ENCODE measurements around the gene FCHSD2.

Gene FCHSD2

GRCh38 chr11:72962717-72963116 is 179.4 kb downstream of the FCHSD2 start:
- Histone ChIP-seq H3K27me3 (replicated peaks; ENCODE audit: control insufficient read depth, insufficient read depth, low read length, poor library complexity, severe bottlenecking) (no peaks in the 10 kb centered on the region), H3K4me1 (ENCODE audit: control insufficient read depth, insufficient read depth, low read length, poor library complexity, severe bottlenecking) (no peaks in the 10 kb centered on the region), H3K4me3 (ENCODE audit: insufficient read depth, low read depth, low read length, poor library complexity, severe bottlenecking) (no peak overlapping the region), H3K36me3 (ENCODE audit: control insufficient read depth, insufficient read depth, low read length) (no peaks in the 10 kb centered on the region), H3K9me3 (ENCODE audit: control insufficient read depth, low read length) (no peaks in the 10 kb centered on the region), H3K27ac (ENCODE audit: insufficient read depth, low read length, poor library complexity, severe bottlenecking) (no peak overlapping the region)
- DNase-seq = no peak

- H3K4me1 ChIP-seq (ENCODE audit: control insufficient read depth, insufficient read depth, low read length, poor library complexity, severe bottlenecking) = no peaks in the 10 kb centered on the region
- H3K27me3 ChIP-seq (replicated peaks; ENCODE audit: control insufficient read depth, insufficient read depth, low read length, poor library complexity, severe bottlenecking) = no peaks in the 10 kb centered on the region
- H3K27ac ChIP-seq (ENCODE audit: insufficient read depth, low read length, poor library complexity, severe bottlenecking) = no peak overlapping the region
- DNase-seq = no peak
- no peaks in the 10 kb centered on the region for H3K9me3 ChIP-seq (ENCODE audit: control insufficient read depth, low read length)
- H3K4me3 ChIP-seq (ENCODE audit: insufficient read depth, low read depth, low read length, poor library complexity, severe bottlenecking) = no peak overlapping the region
- H3K36me3 ChIP-seq (ENCODE audit: control insufficient read depth, insufficient read depth, low read length) = no peaks in the 10 kb centered on the region
These were observed 180.0 kb downstream of the FCHSD2 start for GRCh38 chr11:72962084-72962483.

GRCh38 chr11:72959998-72960731 is 182.0 kb downstream of the FCHSD2 start:
- Histone ChIP-seq H3K4me3 (ENCODE audit: insufficient read depth, low read depth, low read length, poor library complexity, severe bottlenecking) (no peak overlapping the region), H3K9me3 (ENCODE audit: control insufficient read depth, low read length) (no peaks in the 10 kb centered on the region), H3K4me1 (ENCODE audit: control insufficient read depth, insufficient read depth, low read length, poor library complexity, severe bottlenecking) (no peaks in the 10 kb centered on the region), H3K27me3 (replicated peaks; ENCODE audit: control insufficient read depth, insufficient read depth, low read length, poor library complexity, severe bottlenecking) (no peaks in the 10 kb centered on the region), H3K36me3 (ENCODE audit: control insufficient read depth, insufficient read depth, low read length) (no peaks in the 10 kb centered on the region), H3K27ac (ENCODE audit: insufficient read depth, low read length, poor library complexity, severe bottlenecking) (no peak overlapping the region)
- no peak for DNase-seq

- Histone ChIP-seq H3K4me3 (ENCODE audit: insufficient read depth, low read depth, low read length, poor library complexity, severe bottlenecking) (no peak overlapping the region), H3K9me3 (ENCODE audit: control insufficient read depth, low read length) (no peaks in the 10 kb centered on the region), H3K27ac (ENCODE audit: insufficient read depth, low read length, poor library complexity, severe bottlenecking) (no peak overlapping the region), H3K36me3 (ENCODE audit: control insufficient read depth, insufficient read depth, low read length) (no peaks in the 10 kb centered on the region), H3K4me1 (ENCODE audit: control insufficient read depth, insufficient read depth, low read length, poor library complexity, severe bottlenecking) (no peaks in the 10 kb centered on the region), H3K27me3 (replicated peaks; ENCODE audit: control insufficient read depth, insufficient read depth, low read length, poor library complexity, severe bottlenecking) (no peaks in the 10 kb centered on the region)
- no peak for DNase-seq
These were observed 183.3 kb downstream of the FCHSD2 start for GRCh38 chr11:72958791-72959190.

- no peaks in the 10 kb centered on the region for H3K9me3 ChIP-seq (ENCODE audit: control insufficient read depth, low read length)
- no peak overlapping the region for H3K4me3 ChIP-seq (ENCODE audit: insufficient read depth, low read depth, low read length, poor library complexity, severe bottlenecking)
- no peaks in the 10 kb centered on the region for H3K4me1 ChIP-seq (ENCODE audit: control insufficient read depth, insufficient read depth, low read length, poor library complexity, severe bottlenecking)
- no peak overlapping the region for H3K27ac ChIP-seq (ENCODE audit: insufficient read depth, low read length, poor library complexity, severe bottlenecking)
- H3K27me3 ChIP-seq (replicated peaks; ENCODE audit: control insufficient read depth, insufficient read depth, low read length, poor library complexity, severe bottlenecking) = no peaks in the 10 kb centered on the region
- H3K36me3 ChIP-seq (ENCODE audit: control insufficient read depth, insufficient read depth, low read length) = no peaks in the 10 kb centered on the region
- DNase-seq = no peak
These were observed 186.7 kb downstream of the FCHSD2 start for GRCh38 chr11:72955466-72955865.

- Histone ChIP-seq H3K4me1 (ENCODE audit: control insufficient read depth, insufficient read depth, low read length, poor library complexity, severe bottlenecking) (no peaks in the 10 kb centered on the region), H3K27me3 (replicated peaks; ENCODE audit: control insufficient read depth, insufficient read depth, low read length, poor library complexity, severe bottlenecking) (no peaks in the 10 kb centered on the region), H3K36me3 (ENCODE audit: control insufficient read depth, insufficient read depth, low read length) (no peaks in the 10 kb centered on the region), H3K4me3 (ENCODE audit: insufficient read depth, low read depth, low read length, poor library complexity, severe bottlenecking) (no peak overlapping the region), H3K9me3 (ENCODE audit: control insufficient read depth, low read length) (no peaks in the 10 kb centered on the region), H3K27ac (ENCODE audit: insufficient read depth, low read length, poor library complexity, severe bottlenecking) (no peak overlapping the region)
- no peak for DNase-seq
These were observed 187.3 kb downstream of the FCHSD2 start for GRCh38 chr11:72954860-72955259.

GRCh38 chr11:72953637-72954036 is 188.5 kb downstream of the FCHSD2 start:
- H3K27ac ChIP-seq (ENCODE audit: insufficient read depth, low read length, poor library complexity, severe bottlenecking) = no peak overlapping the region
- no peaks in the 10 kb centered on the region for H3K36me3 ChIP-seq (ENCODE audit: control insufficient read depth, insufficient read depth, low read length)
- no peaks in the 10 kb centered on the region for H3K4me1 ChIP-seq (ENCODE audit: control insufficient read depth, insufficient read depth, low read length, poor library complexity, severe bottlenecking)
- H3K4me3 ChIP-seq (ENCODE audit: insufficient read depth, low read depth, low read length, poor library complexity, severe bottlenecking) = no peak overlapping the region
- no peak for DNase-seq
- H3K9me3 ChIP-seq (ENCODE audit: control insufficient read depth, low read length) = no peaks in the 10 kb centered on the region
- no peaks in the 10 kb centered on the region for H3K27me3 ChIP-seq (replicated peaks; ENCODE audit: control insufficient read depth, insufficient read depth, low read length, poor library complexity, severe bottlenecking)

DNA sequence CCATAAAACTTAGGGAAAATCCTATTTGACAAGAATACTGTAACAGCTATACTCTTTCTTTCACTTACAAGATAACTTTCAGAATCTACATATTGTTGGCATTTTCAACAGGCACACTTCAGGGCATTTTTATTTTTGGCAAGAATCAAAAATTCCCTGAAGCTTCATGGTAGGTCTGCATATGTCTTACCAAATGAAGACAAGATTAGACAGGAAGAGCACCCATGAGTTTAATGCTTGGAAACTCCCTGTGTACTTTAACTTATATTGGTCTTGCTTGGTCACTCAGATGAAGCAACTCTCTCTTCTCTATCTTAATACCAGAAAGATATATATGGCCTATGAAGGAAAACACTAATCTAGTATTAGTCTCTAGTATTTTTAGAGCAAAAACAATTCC is 190.2 kb downstream of the FCHSD2 start:
- no peak overlapping the region for H3K4me3 ChIP-seq (ENCODE audit: insufficient read depth, low read depth, low read length, poor library complexity, severe bottlenecking)
- no peak overlapping the region for H3K27ac ChIP-seq (ENCODE audit: insufficient read depth, low read length, poor library complexity, severe bottlenecking)
- H3K27me3 ChIP-seq (replicated peaks; ENCODE audit: control insufficient read depth, insufficient read depth, low read length, poor library complexity, severe bottlenecking) = no peaks in the 10 kb centered on the region
- no peaks in the 10 kb centered on the region for H3K4me1 ChIP-seq (ENCODE audit: control insufficient read depth, insufficient read depth, low read length, poor library complexity, severe bottlenecking)
- DNase-seq = no peak
- H3K9me3 ChIP-seq (ENCODE audit: control insufficient read depth, low read length) = no peaks in the 10 kb centered on the region
- no peaks in the 10 kb centered on the region for H3K36me3 ChIP-seq (ENCODE audit: control insufficient read depth, insufficient read depth, low read length)

DNA sequence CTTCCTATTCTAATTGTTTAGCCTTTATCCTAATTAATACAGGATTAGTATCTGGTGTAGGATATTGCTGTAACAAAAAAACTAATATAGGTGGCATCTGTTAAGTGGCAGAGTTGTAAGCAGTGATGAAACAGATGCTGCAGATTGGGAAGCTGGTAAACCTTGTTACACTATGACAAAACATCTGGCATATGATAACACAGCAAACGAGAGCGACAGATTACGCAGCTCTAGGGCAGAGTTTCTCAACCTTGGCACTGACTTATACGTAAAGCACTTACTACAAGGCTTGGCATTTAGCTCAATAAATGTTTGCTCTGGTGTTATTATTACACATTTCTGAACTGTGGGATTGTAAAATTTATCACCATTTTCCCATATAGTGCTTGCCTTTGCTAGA is 190.9 kb downstream of the FCHSD2 start:
- no peak for DNase-seq

GRCh38 chr11:72950685-72951084 is 191.4 kb downstream of the FCHSD2 start:
- Histone ChIP-seq H3K4me3 (ENCODE audit: insufficient read depth, low read depth, low read length, poor library complexity, severe bottlenecking) (no peak overlapping the region), H3K27ac (ENCODE audit: insufficient read depth, low read length, poor library complexity, severe bottlenecking) (no peak overlapping the region), H3K36me3 (ENCODE audit: control insufficient read depth, insufficient read depth, low read length) (no peaks in the 10 kb centered on the region), H3K27me3 (replicated peaks; ENCODE audit: control insufficient read depth, insufficient read depth, low read length, poor library complexity, severe bottlenecking) (no peaks in the 10 kb centered on the region), H3K9me3 (ENCODE audit: control insufficient read depth, low read length) (no peaks in the 10 kb centered on the region), H3K4me1 (ENCODE audit: control insufficient read depth, insufficient read depth, low read length, poor library complexity, severe bottlenecking) (no peaks in the 10 kb centered on the region)
- no peak for DNase-seq

More for the DNA sequence above, 190.9 kb downstream of the FCHSD2 start:
- H3K4me1 ChIP-seq (ENCODE audit: control insufficient read depth, insufficient read depth, low read length, poor library complexity, severe bottlenecking) = no peaks in the 10 kb centered on the region
- no peaks in the 10 kb centered on the region for H3K27me3 ChIP-seq (replicated peaks; ENCODE audit: control insufficient read depth, insufficient read depth, low read length, poor library complexity, severe bottlenecking)
- H3K36me3 ChIP-seq (ENCODE audit: control insufficient read depth, insufficient read depth, low read length) = no peaks in the 10 kb centered on the region
- no peak overlapping the region for H3K27ac ChIP-seq (ENCODE audit: insufficient read depth, low read length, poor library complexity, severe bottlenecking)
- H3K4me3 ChIP-seq (ENCODE audit: insufficient read depth, low read depth, low read length, poor library complexity, severe bottlenecking) = no peak overlapping the region
- no peaks in the 10 kb centered on the region for H3K9me3 ChIP-seq (ENCODE audit: control insufficient read depth, low read length)

Data from effector memory CD4-positive, alpha-beta T cell (primary cell).